Endothelial cell of umbilical vein (primary cell): ENCODE measurements around the gene TMPRSS9. TPM values are rescaled to one million over a fixed set of nuclear protein-coding genes. Genes with fewer than 3 reads are reported as not detected.

Source experiments
- BruUV-seq: library from RNA; stranded (reverse); fragments of 400-500 nt; replicated peaks from 2 replicates; lab custom pipeline; 2021; lab: Mats Ljungman, UMichigan
- CTCF ChIA-PET: fragments of 300-600, 350-600 bp; sonication (Branson Sonifier 250); formaldehyde crosslinking; loops from one replicate; lab custom pipeline; 2021; ENCODE audit warnings: antibody characterized with exemption, inconsistent platforms; lab: Charles Lee
- POLR2A ChIA-PET: fragments of 300-600, 350-600 bp; sonication (Branson Sonifier 250); formaldehyde crosslinking; loops from one replicate; lab custom pipeline; 2021; ENCODE audit warnings: antibody characterized with exemption, inconsistent platforms; lab: Charles Lee
- DNase-seq: peaks from one replicate; pipeline ENCODE4 v3.0.0-alpha.2; 2011; ENCODE audit warnings: low read depth, low spot score
- FAIRE-seq: peaks from 2 replicates; lab custom pipeline; 2011; peaks lifted over from hg19 to GRCh38; lab: Jason Lieb, UNC
- H2AFZ ChIP-seq: 2 replicates; pipeline ENCODE4 v1.6.0; 2012; ENCODE audit warnings: low read depth, low read length, control low read depth, inconsistent platforms
- H3K27ac ChIP-seq: 2 replicates; pipeline ENCODE4 v1.5.1; 2011; ENCODE audit warnings: low read depth, mild to moderate bottlenecking, control low read depth, low read length, moderate library complexity; ENCODE audit not compliant: insufficient read depth
- H3K27me3 ChIP-seq, 2 experiments: 2 replicates each; pipeline versions ENCODE4 v1.6.0 to v1.6.1; 2011; ENCODE audit warnings: low read length in 2 of 2, mixed read lengths in 1 of 2; ENCODE audit not compliant: control insufficient read depth in 2 of 2, insufficient read depth in 2 of 2
- H3K36me3 ChIP-seq, 2 experiments: 2 replicates in 1 of 2; 3 replicates in 1 of 2; pipeline ENCODE4 v1.5.1; 2011; ENCODE audit warnings: low read length in 2 of 2, mild to moderate bottlenecking in 1 of 2, moderate library complexity in 1 of 2; ENCODE audit not compliant: control insufficient read depth in 2 of 2, insufficient read depth in 2 of 2; ENCODE audit errors: extremely low read depth in 1 of 2
- H3K4me1 ChIP-seq: 3 replicates; pipeline ENCODE4 v1.5.1; 2011; ENCODE audit warnings: mild to moderate bottlenecking, low read length; ENCODE audit not compliant: control insufficient read depth, insufficient read depth; ENCODE audit errors: extremely low read depth
- H3K4me2 ChIP-seq: 2 replicates; pipeline ENCODE4 v1.6.1; 2011; ENCODE audit warnings: low read length, control low read depth, mixed read lengths; ENCODE audit not compliant: insufficient read depth
- H3K4me3 ChIP-seq, 3 experiments: fragments of 200-600 bp in 1 of 3; sonication (generic), shearing (Covaris generic) in 1 of 3; replicated peaks in 1 of 3; 2 replicates each; pipeline ENCODE4 v1.5.1; 2011 to 2016; ENCODE audit warnings: control low read depth in 3 of 3, low read length in 3 of 3, mild to moderate bottlenecking in 2 of 3, inconsistent platforms in 1 of 3, low read depth in 1 of 3, moderate library complexity in 1 of 3; ENCODE audit not compliant: insufficient read depth in 1 of 3
- H3K79me2 ChIP-seq: 2 replicates; pipeline ENCODE4 v1.6.0; 2012; ENCODE audit warnings: low read length, inconsistent platforms; ENCODE audit not compliant: control insufficient read depth, insufficient read depth
- H3K9ac ChIP-seq: replicated peaks from 2 replicates; pipeline ENCODE3; 2011; ENCODE audit warnings: low read length, control low read depth; ENCODE audit not compliant: insufficient read depth; ENCODE audit errors: extremely low read depth
- H3K9me1 ChIP-seq: replicated peaks from 3 replicates; pipeline ENCODE4 v1.6.0; 2011; ENCODE audit warnings: mild to moderate bottlenecking, low read length; ENCODE audit not compliant: control insufficient read depth, insufficient read depth; ENCODE audit errors: extremely low read depth
- H3K9me3 ChIP-seq: replicated peaks from 2 replicates; pipeline ENCODE4 v1.5.1; 2012; ENCODE audit warnings: low read length, inconsistent platforms; ENCODE audit not compliant: control insufficient read depth, insufficient read depth
- H4K20me1 ChIP-seq: replicated peaks from 2 replicates; pipeline ENCODE3; 2011; ENCODE audit warnings: mild to moderate bottlenecking, low read length; ENCODE audit not compliant: control insufficient read depth, insufficient read depth; ENCODE audit errors: extremely low read depth
- EZH2 ChIP-seq: IDR thresholded peaks from 2 replicates; pipeline ENCODE4 v1.6.1; 2012; ENCODE audit warnings: borderline replicate concordance, low read depth, mild to moderate bottlenecking, moderate library complexity, low read length, inconsistent platforms; ENCODE audit not compliant: severe bottlenecking
- FOS ChIP-seq: IDR thresholded peaks from 2 replicates; pipeline ENCODE4 v1.6.1; 2011; ENCODE audit warnings: mild to moderate bottlenecking, low read length, moderate library complexity, borderline replicate concordance; ENCODE audit not compliant: insufficient read depth
- GATA2 ChIP-seq: IDR thresholded peaks from 2 replicates; pipeline ENCODE4 v1.7.0; 2011; ENCODE audit warnings: low read depth, mild to moderate bottlenecking, moderate library complexity, mixed read lengths, low read length; ENCODE audit not compliant: insufficient read length, insufficient read depth
- JUN ChIP-seq: IDR thresholded peaks from 2 replicates; pipeline ENCODE4 v1.6.1; 2011; ENCODE audit warnings: borderline replicate concordance, low read depth; ENCODE audit not compliant: insufficient read length, insufficient read depth
- MYC ChIP-seq: IDR thresholded peaks from one replicate; pipeline ENCODE4 v1.6.1; 2011; ENCODE audit warnings: mild to moderate bottlenecking, low read depth, low read length
- POLR2A ChIP-seq: IDR thresholded peaks from 2 replicates; pipeline ENCODE4 v1.6.1; 2012; ENCODE audit warnings: low read depth, mild to moderate bottlenecking, control low read depth, low read length
- POLR2AphosphoS5 ChIP-seq: IDR thresholded peaks from 2 replicates; pipeline ENCODE4 v1.6.1; 2012; ENCODE audit warnings: low read depth, mild to moderate bottlenecking, control low read depth, low read length, moderate library complexity; ENCODE audit not compliant: insufficient read depth
- dilution Hi-C: fragments of 300-500 bp; cut with MboI; formaldehyde crosslinking; loops from one replicate; pipeline ENCODE4 v1.15.0; 2019; ENCODE audit warnings: low sequenced_read_pairs; ENCODE audit not compliant: extremely low pct_ligation_motif_present
- intact Hi-C: fragments of 100-400 bp; cut with micrococcal nuclease; formaldehyde crosslinking; loops from one replicate; pipeline ENCODE4 v1.10.0; 2022
- polyA plus RNA-seq, 4 experiments: library from polyadenylated mRNA; depleted of rRNA in 3 of 4; stranded (reverse) in 3 of 4; unstranded in 1 of 4; fragments of >200 nt; gene quantifications; 2 replicates each; pipeline versions ENCODE4 v1.2.1 to v1.2.3, GENCODE V29; 2011 to 2012; ENCODE audit warnings: missing spikeins in 1 of 4
- total RNA-seq: library from RNA; stranded (reverse); gene quantifications from 2 replicates; pipeline ENCODE4 v1.2.3, GENCODE V29; 2021
- TF ChIP-seq, protein P1 (sequence below), 2 donors: IDR thresholded peaks; 1 replicate in 1 of 2; 2 replicates in 1 of 2; pipeline ENCODE4 v1.5.1; 2011; ENCODE audit warnings: low read length in 2 of 2, mild to moderate bottlenecking in 2 of 2, moderate library complexity in 2 of 2, control low read depth in 1 of 2, inconsistent platforms in 1 of 2, low read depth in 1 of 2; ENCODE audit not compliant: insufficient read depth in 1 of 2; ENCODE audit errors: extremely low read depth in 1 of 2
- TF ChIP-seq, protein P2 (sequence below): IDR thresholded peaks from 2 replicates; pipeline ENCODE4 v1.6.1; 2011; ENCODE audit not compliant: insufficient read depth, insufficient read length

TMPRSS9 gene
- total and polyA plus RNA-seq, 2 donors (not counting 3 experiments of a cell fraction or from before 2014, with no cell fraction given), result not detected

DNA sequence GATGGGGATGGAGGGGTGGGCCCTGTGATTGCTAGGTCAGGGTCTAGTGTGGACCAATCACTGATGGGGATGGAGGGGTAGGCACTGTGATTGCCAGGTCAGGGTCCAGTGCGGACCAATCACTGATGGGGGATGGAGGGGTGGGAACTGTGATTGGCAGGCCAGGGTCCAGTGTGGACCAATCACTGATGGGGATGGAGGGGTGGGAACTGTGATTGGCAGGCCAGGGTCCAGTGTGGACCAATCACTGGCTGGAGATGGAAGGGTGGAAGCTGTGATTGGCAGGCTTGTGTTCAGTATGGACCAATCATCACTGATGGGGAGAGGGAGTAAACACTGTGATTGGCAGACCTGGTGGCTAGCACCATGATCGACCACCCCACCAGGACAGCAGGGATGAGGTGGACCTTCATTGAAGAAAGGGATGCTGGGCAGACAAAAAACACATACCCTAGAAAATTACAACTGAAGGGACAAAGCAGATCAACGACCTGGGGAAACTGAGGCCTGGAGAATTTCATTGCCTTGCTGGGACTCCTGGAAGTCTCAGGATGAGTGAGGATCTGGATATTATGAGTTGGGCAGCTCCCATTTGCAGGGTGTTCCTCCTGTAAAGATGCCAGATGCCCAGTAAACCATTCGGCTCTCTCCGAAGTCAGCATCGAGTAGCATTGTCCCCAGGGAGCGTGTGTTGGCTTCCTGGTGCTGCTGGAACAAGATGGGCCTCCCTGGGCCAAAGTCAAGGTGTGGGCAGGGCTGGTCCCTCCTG, 15.5 kb downstream of the TMPRSS9 start:
- no peaks in the 10 kb centered on the region for H3K36me3 ChIP-seq
- H3K9me1 ChIP-seq, result no peaks in the 10 kb centered on the region
- DNase-seq (no peak), FAIRE-seq (no peak)
- BruUV-seq, result no TSS peak
- TF ChIP-seq EZH2 (no peak), POLR2AphosphoS5 (no peak), MYC (no peak)
- H4K20me1 ChIP-seq, result no peaks in the 10 kb centered on the region
- POLR2A ChIA-PET, result no interaction called here
- no peaks in the 10 kb centered on the region for H3K9me3 ChIP-seq
- dilution Hi-C loops (no loop called here), intact Hi-C loops (no loop called here)
- H3K27me3 ChIP-seq, result no peaks in the 10 kb centered on the region
- no peak overlapping the region for H3K4me2 ChIP-seq
- no peaks in the 10 kb centered on the region for H3K4me1 ChIP-seq
- H3K4me3 ChIP-seq, result no peak overlapping the region
- no peaks in the 10 kb centered on the region for H3K79me2 ChIP-seq
- CTCF ChIA-PET, result no interaction called here
- H3K9ac ChIP-seq, result no peak overlapping the region
- H3K27ac ChIP-seq, result no peak overlapping the region
- no peak overlapping the region for H2AFZ ChIP-seq

DNA sequence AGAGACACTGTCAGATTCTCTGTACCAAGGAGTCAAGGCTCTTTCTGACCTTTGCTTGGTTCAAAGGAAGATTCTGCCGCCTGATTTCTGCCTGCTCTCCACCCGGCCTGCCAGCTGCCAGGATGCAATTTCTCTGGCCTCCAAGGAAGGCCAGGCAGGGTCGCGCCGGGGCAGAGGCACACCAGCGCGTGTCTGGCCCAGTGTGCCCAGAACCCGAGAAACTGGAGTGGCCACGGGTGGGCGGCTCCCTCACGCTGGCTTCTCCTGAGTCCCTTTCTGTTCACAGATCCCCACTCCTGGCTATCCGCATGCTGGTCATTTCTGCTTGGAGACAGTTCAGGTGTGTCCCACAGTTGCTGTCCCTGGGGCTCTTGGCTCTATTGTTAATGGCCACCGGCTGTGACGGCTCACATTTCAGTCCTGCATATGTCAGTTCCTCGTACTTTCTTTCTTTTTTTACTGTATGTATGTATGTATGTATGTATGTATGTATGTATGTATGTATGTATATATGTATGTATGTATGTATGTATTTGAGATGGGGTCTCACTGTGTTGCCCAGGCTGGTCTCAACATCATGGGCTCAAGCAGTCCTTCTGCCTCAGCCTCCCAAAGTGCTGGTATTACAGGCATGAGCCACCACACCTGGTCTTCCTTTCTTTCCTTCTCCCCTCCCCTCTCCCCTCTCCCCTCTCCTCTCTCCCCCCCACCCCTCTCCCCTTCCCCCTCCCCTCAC, 16.9 kb downstream of the TMPRSS9 start:
- Histone ChIP-seq H3K9ac (no peak overlapping the region), H3K4me3 (no peak overlapping the region), H3K79me2 (no peaks in the 10 kb centered on the region), H3K27ac (no peak overlapping the region), H2AFZ (no peak overlapping the region), H3K4me1 (no peaks in the 10 kb centered on the region), H3K9me3 (no peaks in the 10 kb centered on the region), H3K36me3 (no peaks in the 10 kb centered on the region), H4K20me1 (no peaks in the 10 kb centered on the region), H3K9me1 (no peaks in the 10 kb centered on the region), H3K27me3 (peaks cover 0 to 2% of the 10 kb centered on the region in 2 experiments), H3K4me2 (no peak overlapping the region)
- TF ChIP-seq MYC, result no peak
- no peak for TF ChIP-seq FOS
- TF ChIP-seq JUN, result no peak
- TF ChIP-seq, protein P1, sequence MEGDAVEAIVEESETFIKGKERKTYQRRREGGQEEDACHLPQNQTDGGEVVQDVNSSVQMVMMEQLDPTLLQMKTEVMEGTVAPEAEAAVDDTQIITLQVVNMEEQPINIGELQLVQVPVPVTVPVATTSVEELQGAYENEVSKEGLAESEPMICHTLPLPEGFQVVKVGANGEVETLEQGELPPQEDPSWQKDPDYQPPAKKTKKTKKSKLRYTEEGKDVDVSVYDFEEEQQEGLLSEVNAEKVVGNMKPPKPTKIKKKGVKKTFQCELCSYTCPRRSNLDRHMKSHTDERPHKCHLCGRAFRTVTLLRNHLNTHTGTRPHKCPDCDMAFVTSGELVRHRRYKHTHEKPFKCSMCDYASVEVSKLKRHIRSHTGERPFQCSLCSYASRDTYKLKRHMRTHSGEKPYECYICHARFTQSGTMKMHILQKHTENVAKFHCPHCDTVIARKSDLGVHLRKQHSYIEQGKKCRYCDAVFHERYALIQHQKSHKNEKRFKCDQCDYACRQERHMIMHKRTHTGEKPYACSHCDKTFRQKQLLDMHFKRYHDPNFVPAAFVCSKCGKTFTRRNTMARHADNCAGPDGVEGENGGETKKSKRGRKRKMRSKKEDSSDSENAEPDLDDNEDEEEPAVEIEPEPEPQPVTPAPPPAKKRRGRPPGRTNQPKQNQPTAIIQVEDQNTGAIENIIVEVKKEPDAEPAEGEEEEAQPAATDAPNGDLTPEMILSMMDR (IDR thresholded peaks at IDR 0.05; ENCODE audit: extremely low read depth in 1 of 2, insufficient read depth in 1 of 2, low read depth in 1 of 2, low read length in 2 of 2), result no peak
- no peak for TF ChIP-seq GATA2
- TF ChIP-seq POLR2A, result no peak
- no peak for TF ChIP-seq EZH2
- TF ChIP-seq, protein P2, sequence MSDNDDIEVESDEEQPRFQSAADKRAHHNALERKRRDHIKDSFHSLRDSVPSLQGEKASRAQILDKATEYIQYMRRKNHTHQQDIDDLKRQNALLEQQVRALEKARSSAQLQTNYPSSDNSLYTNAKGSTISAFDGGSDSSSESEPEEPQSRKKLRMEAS, result no peak
- TF ChIP-seq POLR2AphosphoS5, result no peak
- DNase-seq, result no peak
- ChIA-PET CTCF (no interaction called here), POLR2A (no interaction called here)
- BruUV-seq, result no TSS peak
- dilution Hi-C loops (no loop called here), intact Hi-C loops (no loop called here)
- no peak for FAIRE-seq
